Nephron progenitor cell (in vitro differentiated cells): Measurements from ENCODE around the gene UBA52.

Experiments
- DNase-seq: peaks from one replicate; pipeline ENCODE4 v3.0.0; 2021
- H3K27ac Mint-ChIP-seq: 2 replicates; pipeline ENCODE4 v1.8.0; 2021; ENCODE audit warnings: mild to moderate bottlenecking, moderate library complexity, mixed read lengths
- H3K27me3 Mint-ChIP-seq: 2 replicates; pipeline ENCODE4 v1.8.0; 2021; ENCODE audit warnings: mild to moderate bottlenecking, low read depth, mixed read lengths; ENCODE audit not compliant: poor library complexity
- H3K36me3 Mint-ChIP-seq: 2 replicates; pipeline ENCODE4 v1.8.0; 2021; ENCODE audit warnings: low read depth, mixed read lengths
- H3K4me1 Mint-ChIP-seq: 2 replicates; pipeline ENCODE4 v1.8.0; 2021; ENCODE audit warnings: mixed read lengths
- H3K4me3 Mint-ChIP-seq: 2 replicates; pipeline ENCODE4 v1.8.0; 2021; ENCODE audit warnings: mild to moderate bottlenecking, moderate library complexity, mixed read lengths
- H3K9me3 Mint-ChIP-seq: 2 replicates; pipeline ENCODE4 v1.8.0; 2021; ENCODE audit warnings: mild to moderate bottlenecking, moderate library complexity, mixed read lengths
- TF ChIP-seq, protein P1 (sequence below): fragments of 200-600 bp; sonication (generic); IDR thresholded peaks from 2 replicates; pipeline ENCODE4 v1.5.0; 2021; ENCODE audit warnings: antibody characterized with exemption

Gene UBA52

GRCh38 chr19:18607226-18608101, 35.8 kb downstream of the UBA52 start:
- H3K27ac Mint-ChIP-seq: no peak overlapping the region
- TF ChIP-seq, protein P1, sequence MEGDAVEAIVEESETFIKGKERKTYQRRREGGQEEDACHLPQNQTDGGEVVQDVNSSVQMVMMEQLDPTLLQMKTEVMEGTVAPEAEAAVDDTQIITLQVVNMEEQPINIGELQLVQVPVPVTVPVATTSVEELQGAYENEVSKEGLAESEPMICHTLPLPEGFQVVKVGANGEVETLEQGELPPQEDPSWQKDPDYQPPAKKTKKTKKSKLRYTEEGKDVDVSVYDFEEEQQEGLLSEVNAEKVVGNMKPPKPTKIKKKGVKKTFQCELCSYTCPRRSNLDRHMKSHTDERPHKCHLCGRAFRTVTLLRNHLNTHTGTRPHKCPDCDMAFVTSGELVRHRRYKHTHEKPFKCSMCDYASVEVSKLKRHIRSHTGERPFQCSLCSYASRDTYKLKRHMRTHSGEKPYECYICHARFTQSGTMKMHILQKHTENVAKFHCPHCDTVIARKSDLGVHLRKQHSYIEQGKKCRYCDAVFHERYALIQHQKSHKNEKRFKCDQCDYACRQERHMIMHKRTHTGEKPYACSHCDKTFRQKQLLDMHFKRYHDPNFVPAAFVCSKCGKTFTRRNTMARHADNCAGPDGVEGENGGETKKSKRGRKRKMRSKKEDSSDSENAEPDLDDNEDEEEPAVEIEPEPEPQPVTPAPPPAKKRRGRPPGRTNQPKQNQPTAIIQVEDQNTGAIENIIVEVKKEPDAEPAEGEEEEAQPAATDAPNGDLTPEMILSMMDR: no peak
- no peaks in the 10 kb centered on the region for H3K36me3 Mint-ChIP-seq
- H3K4me1 Mint-ChIP-seq: peaks cover 51% of the 10 kb centered on the region
- H3K9me3 Mint-ChIP-seq: no peaks in the 10 kb centered on the region
- peak; percentile 38 for DNase-seq
- H3K4me3 Mint-ChIP-seq: peak overlapping the region; percentile 30
- peaks cover 84% of the 10 kb centered on the region for H3K27me3 Mint-ChIP-seq

- TF ChIP-seq, protein P1: no peak
- Mint-ChIP-seq H3K9me3 (no peaks in the 10 kb centered on the region), H3K27me3 (peaks cover 84% of the 10 kb centered on the region), H3K4me3 (peak overlapping the region; percentile 33), H3K4me1 (peaks cover 51% of the 10 kb centered on the region), H3K27ac (no peak overlapping the region), H3K36me3 (no peaks in the 10 kb centered on the region)
- DNase-seq: no peak
These were observed 36.6 kb downstream of the UBA52 start for GRCh38 chr19:18608102-18608804.

GRCh38 chr19:18608805-18609716, 37.4 kb downstream of the UBA52 start:
- Mint-ChIP-seq H3K27ac (no peak overlapping the region), H3K36me3 (no peaks in the 10 kb centered on the region), H3K4me1 (peaks cover 56% of the 10 kb centered on the region), H3K9me3 (no peaks in the 10 kb centered on the region), H3K27me3 (peaks cover 88% of the 10 kb centered on the region), H3K4me3 (peak overlapping the region; percentile 33)
- TF ChIP-seq, protein P1: no peak
- DNase-seq: no peak

GRCh38 chr19:18609717-18610051, 38.0 kb downstream of the UBA52 start:
- DNase-seq: no peak
- Mint-ChIP-seq H3K9me3 (no peaks in the 10 kb centered on the region), H3K36me3 (no peaks in the 10 kb centered on the region), H3K27ac (no peak overlapping the region), H3K27me3 (peaks cover 88% of the 10 kb centered on the region), H3K4me3 (no peak overlapping the region), H3K4me1 (peaks cover 56% of the 10 kb centered on the region)
- TF ChIP-seq, protein P1: no peak

DNA sequence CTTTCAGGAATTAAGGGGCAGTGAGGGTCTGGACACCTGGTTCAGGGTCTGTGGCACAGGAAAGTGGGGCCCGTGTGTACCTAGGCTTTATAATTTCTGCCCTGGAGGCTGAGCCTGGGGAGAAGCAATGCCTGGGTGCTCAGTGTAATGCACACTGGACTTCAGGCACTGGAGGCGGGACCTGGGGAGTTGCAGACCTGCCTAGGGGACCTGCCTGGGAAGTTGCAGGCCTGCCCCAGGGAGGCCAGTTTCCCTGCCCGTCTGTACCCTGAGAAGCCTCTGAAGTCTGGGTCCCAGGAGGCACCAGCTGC, 38.5 kb downstream of the UBA52 start:
- H3K27ac Mint-ChIP-seq: no peak overlapping the region
- peaks cover 88% of the 10 kb centered on the region for H3K27me3 Mint-ChIP-seq
- no peaks in the 10 kb centered on the region for H3K9me3 Mint-ChIP-seq
- H3K4me1 Mint-ChIP-seq: peaks cover 51% of the 10 kb centered on the region
- no peak for DNase-seq
- TF ChIP-seq, protein P1: no peak
- no peak overlapping the region for H3K4me3 Mint-ChIP-seq
- H3K36me3 Mint-ChIP-seq: no peaks in the 10 kb centered on the region
